GM18873 (cell line): Measurements from ENCODE around the gene PCDHA1.
"Not testable (repeated sequence)": the region's sequence is repeated elsewhere in the genome, so short reads cannot be mapped to it uniquely, and the experiment has no call there.

Source experiments
- ATAC-seq: cut with Tn5 transposase; IDR thresholded peaks from one replicate; pipeline ENCODE4 v1.9.1; 2021; ENCODE audit warnings: mild to moderate bottlenecking, moderate library complexity, moderate number of reproducible peaks; ENCODE audit not compliant: unreplicated experiment, low FRiP score

Gene PCDHA1

DNA sequence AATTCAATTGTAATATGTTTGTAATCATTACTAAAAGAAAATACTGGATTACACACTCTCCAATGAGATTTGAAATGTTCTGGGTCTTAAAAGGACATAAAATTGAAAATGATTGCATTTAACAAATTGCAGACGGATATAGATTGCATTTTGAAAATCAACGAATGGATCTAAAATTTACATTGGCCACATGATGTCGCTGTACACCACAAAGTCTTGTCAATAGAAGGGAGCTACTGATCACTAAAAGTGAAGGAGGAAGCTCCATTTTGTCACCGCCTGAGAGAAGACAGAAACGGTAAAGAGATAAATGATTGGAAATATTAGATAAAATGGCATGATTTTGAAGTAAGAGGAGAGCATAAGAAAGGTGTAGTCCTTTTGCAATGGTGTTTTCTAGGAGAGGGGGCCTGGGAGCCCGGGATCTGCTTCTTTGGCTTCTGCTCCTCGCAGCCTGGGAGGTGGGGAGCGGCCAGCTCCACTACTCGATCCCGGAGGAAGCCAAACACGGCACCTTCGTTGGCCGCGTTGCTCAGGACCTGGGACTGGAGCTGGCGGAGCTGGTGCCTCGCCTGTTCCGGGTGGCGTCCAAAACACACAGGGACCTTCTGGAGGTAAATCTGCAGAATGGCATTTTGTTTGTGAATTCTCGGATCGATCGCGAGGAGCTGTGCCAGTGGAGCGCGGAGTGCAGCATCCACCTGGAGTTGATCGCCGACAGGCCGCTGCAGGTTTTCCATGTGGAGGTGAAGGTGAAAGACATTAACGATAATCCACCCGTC lies at the start of gene PCDHA1:
Gene PCDHA1 (plus strand): TSS at position 236 of the 782 bp plus-strand sequence.
- no peak for ATAC-seq

DNA sequence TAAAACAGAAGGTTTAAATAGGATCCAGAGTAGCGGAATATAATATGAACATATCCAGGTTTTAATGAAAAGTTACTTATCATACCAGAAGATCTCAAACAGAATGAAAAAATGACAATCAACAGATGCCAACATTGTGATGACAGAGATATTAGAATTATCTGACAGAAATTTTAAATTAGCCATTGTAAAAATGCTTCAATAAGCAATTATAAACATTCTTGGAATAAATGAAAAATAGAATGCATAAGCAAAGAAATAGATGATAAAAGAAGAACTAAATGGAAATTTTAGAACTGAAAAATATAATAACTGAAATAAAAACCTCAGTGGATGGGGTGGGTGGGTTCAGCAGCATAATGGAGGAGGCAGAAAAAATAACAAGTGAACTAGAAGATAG lies 48.5 kb upstream of the PCDHA1 start:
- no peak for ATAC-seq

- no peak for ATAC-seq
Observed at GRCh38 chr5:140741967-140742366, 44.0 kb upstream of the PCDHA1 start.

DNA sequence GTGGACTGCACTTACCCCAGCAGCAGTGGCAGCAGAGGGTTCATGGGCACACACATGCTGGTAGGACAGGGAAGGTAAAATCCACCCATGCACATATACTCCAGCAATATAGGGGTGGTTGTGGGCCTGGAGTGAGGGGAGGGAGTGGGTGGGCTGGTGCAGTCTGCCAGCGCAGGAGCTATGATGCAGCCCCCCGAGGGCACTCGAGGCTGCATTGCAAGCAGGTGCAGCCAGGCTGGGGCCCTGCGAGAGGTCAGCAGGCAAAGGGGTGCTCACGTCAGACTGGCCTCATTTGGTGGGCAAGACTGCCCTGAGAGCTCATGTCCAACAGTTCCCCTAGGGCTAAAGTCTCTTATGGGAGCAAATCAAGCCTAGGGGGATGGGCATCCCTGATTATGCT lies 32.4 kb upstream of the PCDHA1 start:
- ATAC-seq: no peak

- no peak for ATAC-seq
Observed at GRCh38 chr5:140764177-140764973, 21.6 kb upstream of the PCDHA1 start.

DNA sequence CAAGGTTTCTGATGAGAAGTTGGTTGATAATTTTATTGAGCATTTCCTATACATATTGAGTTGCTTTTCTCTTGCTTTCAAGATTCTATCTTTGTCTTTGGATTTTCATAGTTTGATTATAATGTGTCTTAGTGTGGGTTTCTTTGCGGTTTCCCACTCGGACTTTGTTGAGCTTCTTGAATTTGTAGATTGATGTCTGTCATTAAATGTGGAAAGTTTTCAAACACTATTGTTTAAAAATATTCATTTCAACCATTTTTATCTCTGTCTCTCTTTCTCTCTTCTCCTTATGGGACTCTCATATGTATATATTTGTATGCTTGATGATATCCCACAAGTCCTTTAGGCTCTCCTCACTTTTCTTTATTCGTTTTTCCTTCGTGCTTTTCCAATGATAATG lies 18.5 kb upstream of the PCDHA1 start:
- no peak for ATAC-seq

GRCh38 chr5:140780512-140780911 lies 5.4 kb upstream of the PCDHA1 start:
- no peak for ATAC-seq

GRCh38 chr5:140787422-140787821 lies 1.5 kb downstream of the PCDHA1 start:
- ATAC-seq: not testable (repeated sequence)

GRCh38 chr5:140787849-140788504 lies 2.0 kb downstream of the PCDHA1 start:
- not testable (repeated sequence) for ATAC-seq

DNA sequence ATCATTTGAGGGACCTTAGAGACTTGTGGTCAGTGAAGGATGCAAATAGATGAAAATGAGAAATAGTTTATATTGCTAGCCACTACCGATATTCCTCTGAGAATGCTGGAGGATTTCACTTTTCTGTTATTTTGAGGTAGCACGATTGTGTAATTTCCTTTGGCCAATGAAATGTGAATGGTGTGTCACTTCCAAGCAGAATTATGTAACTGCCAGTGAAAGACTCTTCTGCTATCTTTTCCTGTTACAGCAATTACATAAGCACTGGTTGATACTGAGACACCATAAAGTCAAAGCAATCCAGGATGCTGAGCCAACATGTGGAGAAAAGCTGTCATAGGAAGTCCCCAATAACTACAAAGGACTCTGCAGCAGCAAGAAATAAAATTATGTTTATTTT lies 5.1 kb downstream of the PCDHA1 start:
- no peak for ATAC-seq

DNA sequence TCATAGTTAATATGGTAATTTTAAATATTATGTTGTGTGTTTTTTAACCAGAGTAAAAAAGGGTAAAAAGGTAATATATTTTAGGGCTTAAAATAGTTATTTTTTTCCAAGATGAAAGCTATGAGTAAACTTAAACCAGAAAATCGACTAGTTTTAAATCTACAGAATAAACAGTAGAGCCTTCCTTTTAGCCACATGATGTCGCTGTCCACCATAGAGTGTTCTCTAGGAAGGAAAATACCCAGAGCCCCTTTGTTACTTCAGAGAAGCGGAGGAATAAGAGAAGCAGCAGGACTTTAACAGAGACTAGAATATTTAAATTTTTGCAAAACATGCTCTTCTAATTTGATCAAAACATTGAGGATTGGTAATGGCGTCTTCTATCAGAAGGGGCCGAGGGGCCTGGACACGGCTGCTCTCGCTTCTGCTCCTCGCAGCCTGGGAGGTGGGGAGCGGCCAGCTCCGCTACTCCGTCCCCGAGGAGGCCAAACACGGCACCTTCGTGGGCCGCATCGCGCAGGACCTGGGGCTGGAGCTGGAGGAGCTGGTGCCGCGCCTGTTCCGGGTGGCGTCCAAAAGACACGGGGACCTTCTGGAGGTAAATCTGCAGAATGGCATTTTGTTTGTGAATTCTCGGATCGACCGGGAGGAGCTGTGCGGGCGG lies 8.8 kb downstream of the PCDHA1 start, which contains the start of gene PCDHA2:
Gene PCDHA2 (plus strand): TSS at position 258 of the 664 bp plus-strand sequence.
- no peak for ATAC-seq

- no peak for ATAC-seq
Observed at GRCh38 chr5:140795259-140795641, 9.3 kb downstream of the PCDHA1 start.

DNA sequence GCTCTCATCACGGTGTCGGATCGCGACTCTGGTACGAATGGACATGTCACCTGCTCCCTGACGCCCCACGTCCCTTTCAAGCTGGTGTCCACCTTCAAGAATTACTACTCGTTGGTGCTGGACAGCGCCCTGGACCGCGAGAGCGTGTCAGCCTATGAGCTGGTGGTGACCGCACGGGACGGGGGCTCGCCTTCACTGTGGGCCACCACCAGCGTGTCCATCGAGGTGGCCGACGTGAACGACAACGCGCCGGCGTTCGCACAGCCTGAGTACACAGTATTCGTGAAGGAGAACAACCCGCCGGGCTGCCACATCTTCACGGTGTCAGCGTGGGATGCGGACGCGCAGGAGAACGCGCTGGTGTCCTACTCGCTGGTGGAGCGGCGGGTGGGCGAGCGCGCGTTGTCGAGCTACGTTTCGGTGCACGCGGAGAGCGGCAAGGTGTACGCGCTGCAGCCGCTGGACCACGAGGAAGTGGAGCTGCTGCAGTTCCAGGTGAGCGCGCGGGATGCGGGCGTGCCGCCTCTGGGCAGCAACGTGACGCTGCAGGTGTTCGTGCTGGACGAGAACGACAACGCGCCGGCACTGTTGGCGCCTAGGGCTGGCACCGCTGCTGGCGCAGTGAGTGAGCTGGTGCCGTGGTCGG lies 10.3 kb downstream of the PCDHA1 start:
- not testable (repeated sequence) for ATAC-seq

- ATAC-seq: no peak
Observed at GRCh38 chr5:140796718-140797095, 10.8 kb downstream of the PCDHA1 start.

- no peak for ATAC-seq
Observed at GRCh38 chr5:140800816-140801493, 15.0 kb downstream of the PCDHA1 start, which contains the start of gene PCDHA3. TSS of gene PCDHA3 (plus strand) at chr5:140801057.

DNA sequence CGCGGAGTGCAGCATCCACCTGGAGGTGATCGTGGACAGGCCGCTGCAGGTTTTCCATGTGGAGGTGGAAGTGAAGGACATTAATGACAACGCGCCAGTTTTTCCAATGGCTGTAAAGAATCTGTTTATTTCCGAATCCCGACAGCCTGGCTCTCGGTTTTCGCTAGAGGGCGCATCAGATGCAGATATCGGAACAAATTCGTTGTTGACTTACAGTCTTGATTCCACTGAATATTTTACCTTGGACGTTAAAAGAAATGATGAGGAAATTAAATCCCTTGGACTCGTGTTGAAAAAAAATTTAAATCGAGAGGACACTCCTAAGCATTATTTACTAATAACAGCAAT lies 15.5 kb downstream of the PCDHA1 start:
- ATAC-seq: no peak

- ATAC-seq: not testable (repeated sequence)
Observed at GRCh38 chr5:140802381-140802780, 16.4 kb downstream of the PCDHA1 start.

DNA sequence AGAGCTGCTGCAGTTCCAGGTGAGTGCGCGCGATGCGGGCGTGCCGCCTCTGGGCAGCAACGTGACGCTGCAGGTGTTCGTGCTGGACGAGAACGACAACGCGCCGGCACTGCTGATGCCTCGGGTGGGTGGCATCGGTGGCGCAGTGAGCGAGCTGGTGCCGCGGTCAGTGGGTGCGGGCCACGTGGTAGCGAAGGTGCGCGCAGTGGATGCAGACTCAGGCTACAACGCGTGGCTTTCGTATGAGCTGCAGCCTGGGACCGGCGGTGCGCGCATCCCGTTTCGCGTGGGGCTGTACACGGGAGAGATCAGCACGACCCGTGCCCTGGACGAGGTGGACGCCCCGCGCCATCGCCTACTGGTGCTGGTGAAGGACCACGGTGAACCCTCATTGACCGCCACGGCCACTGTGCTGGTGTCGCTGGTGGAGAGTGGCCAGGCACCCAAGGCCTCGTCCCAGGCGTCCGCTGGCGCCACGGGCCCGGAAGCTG lies 16.9 kb downstream of the PCDHA1 start:
- no peak for ATAC-seq
